GM12892 (cell line): ENCODE results near the gene CNTLN.

Experiments
- POLR2A ChIP-seq: IDR thresholded peaks from 2 replicates; pipeline ENCODE4 v1.6.1; 2011; ENCODE audit warnings: low read depth, low read length, control low read depth
- POLR2AphosphoS5 ChIP-seq: IDR thresholded peaks from 2 replicates; pipeline ENCODE4 v1.6.1; 2011; ENCODE audit warnings: low read depth, low read length, control low read depth
- TAF1 ChIP-seq: IDR thresholded peaks from 2 replicates; pipeline ENCODE4 v1.6.1; 2011; ENCODE audit warnings: low read depth, mild to moderate bottlenecking, control low read depth, low read length, borderline replicate concordance

GRCh38 chr9:17148324-17148723, 13.5 kb downstream of the CNTLN start:
- TF ChIP-seq POLR2AphosphoS5 (no peak), POLR2A (no peak), TAF1 (no peak)
